Ovary (tissue), 3 donors: ENCODE measurements around the gene NAALADL2.

Source experiments
- EP300 ChIP-seq: sonication (generic); formaldehyde crosslinking; IDR thresholded peaks from one replicate; pipeline ENCODE4 v1.6.1; 2017; ENCODE audit warnings: antibody characterized with exemption
- POLR2A ChIP-seq: fragments of 450-650 bp; IDR thresholded peaks from one replicate; pipeline ENCODE4 v1.6.1; 2017; ENCODE audit warnings: antibody characterized with exemption, mild to moderate bottlenecking, moderate library complexity
- TF ChIP-seq, protein P1 (sequence below), 3 donors: fragments of 450-650 bp in 2 of 3; fragments of 200-600 bp in 1 of 3; IDR thresholded peaks; one replicate each; pipeline versions ENCODE4 v1.5.1 to v1.8.0; 2016 to 2022; ENCODE audit warnings: antibody characterized with exemption in 3 of 3, mild to moderate bottlenecking in 1 of 3
- donor health status: DM: no; HTN: no; CAD: no.

DNA sequence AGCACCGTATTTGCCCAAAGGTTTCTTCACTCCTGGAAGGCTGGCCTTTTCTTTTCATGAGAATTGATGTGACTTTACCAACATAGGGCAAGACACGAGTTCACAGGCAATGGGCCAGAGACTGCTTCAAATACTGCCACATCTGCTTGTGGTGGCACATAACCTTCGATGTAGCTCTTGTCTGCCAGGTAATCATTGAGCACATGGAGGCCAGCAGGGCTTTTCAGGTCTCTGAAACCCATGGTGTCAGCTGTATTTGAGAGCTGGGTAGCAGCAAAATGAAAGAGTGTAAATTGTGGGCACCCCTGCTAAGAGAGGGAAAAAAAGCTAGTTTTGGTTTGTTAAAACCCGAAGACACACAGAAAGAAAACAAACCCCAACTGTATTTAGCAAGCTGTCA, 200.7 kb downstream of the NAALADL2 start:
- TF ChIP-seq POLR2A (no peak), EP300 (no peak)
- TF ChIP-seq, protein P1, sequence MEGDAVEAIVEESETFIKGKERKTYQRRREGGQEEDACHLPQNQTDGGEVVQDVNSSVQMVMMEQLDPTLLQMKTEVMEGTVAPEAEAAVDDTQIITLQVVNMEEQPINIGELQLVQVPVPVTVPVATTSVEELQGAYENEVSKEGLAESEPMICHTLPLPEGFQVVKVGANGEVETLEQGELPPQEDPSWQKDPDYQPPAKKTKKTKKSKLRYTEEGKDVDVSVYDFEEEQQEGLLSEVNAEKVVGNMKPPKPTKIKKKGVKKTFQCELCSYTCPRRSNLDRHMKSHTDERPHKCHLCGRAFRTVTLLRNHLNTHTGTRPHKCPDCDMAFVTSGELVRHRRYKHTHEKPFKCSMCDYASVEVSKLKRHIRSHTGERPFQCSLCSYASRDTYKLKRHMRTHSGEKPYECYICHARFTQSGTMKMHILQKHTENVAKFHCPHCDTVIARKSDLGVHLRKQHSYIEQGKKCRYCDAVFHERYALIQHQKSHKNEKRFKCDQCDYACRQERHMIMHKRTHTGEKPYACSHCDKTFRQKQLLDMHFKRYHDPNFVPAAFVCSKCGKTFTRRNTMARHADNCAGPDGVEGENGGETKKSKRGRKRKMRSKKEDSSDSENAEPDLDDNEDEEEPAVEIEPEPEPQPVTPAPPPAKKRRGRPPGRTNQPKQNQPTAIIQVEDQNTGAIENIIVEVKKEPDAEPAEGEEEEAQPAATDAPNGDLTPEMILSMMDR (IDR thresholded peaks at IDR 0.05), result no peak
